Measurements from ENCODE around the gene PPP5C.

DNA sequence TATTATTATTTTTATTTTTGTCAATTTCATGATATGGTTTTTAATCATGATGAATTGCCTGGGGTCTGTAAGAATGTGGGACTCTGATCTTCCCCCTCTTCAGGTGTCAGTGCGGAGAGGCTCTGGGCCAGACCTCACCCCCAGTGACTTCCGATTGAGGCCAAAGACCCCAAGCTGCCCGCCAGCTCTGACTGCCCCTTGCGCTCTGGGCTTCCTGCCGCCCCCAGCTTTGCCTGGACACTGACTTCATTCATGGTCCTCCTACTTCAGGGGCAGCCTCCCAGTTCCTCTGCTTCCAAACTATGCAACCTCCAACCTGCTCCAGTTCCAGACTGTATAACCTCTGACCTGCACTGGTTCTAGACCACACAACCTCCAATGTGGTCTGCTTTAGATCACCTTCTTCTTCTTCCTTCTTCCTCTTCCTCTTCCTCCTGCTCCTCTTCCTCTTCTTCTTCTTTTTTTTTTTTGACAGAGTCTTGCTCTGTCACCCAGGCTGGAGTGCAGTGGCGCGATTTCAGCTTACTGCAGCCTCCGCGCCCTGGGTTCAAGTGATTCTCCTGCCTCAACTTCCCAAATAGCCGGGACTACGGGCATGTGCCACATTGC is 6.7 kb upstream of the PPP5C start:
- TF ChIP-seq, protein P1, sequence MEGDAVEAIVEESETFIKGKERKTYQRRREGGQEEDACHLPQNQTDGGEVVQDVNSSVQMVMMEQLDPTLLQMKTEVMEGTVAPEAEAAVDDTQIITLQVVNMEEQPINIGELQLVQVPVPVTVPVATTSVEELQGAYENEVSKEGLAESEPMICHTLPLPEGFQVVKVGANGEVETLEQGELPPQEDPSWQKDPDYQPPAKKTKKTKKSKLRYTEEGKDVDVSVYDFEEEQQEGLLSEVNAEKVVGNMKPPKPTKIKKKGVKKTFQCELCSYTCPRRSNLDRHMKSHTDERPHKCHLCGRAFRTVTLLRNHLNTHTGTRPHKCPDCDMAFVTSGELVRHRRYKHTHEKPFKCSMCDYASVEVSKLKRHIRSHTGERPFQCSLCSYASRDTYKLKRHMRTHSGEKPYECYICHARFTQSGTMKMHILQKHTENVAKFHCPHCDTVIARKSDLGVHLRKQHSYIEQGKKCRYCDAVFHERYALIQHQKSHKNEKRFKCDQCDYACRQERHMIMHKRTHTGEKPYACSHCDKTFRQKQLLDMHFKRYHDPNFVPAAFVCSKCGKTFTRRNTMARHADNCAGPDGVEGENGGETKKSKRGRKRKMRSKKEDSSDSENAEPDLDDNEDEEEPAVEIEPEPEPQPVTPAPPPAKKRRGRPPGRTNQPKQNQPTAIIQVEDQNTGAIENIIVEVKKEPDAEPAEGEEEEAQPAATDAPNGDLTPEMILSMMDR (IDR thresholded peaks at IDR 0.05), result no peak
- TF ChIP-seq, protein P2, sequence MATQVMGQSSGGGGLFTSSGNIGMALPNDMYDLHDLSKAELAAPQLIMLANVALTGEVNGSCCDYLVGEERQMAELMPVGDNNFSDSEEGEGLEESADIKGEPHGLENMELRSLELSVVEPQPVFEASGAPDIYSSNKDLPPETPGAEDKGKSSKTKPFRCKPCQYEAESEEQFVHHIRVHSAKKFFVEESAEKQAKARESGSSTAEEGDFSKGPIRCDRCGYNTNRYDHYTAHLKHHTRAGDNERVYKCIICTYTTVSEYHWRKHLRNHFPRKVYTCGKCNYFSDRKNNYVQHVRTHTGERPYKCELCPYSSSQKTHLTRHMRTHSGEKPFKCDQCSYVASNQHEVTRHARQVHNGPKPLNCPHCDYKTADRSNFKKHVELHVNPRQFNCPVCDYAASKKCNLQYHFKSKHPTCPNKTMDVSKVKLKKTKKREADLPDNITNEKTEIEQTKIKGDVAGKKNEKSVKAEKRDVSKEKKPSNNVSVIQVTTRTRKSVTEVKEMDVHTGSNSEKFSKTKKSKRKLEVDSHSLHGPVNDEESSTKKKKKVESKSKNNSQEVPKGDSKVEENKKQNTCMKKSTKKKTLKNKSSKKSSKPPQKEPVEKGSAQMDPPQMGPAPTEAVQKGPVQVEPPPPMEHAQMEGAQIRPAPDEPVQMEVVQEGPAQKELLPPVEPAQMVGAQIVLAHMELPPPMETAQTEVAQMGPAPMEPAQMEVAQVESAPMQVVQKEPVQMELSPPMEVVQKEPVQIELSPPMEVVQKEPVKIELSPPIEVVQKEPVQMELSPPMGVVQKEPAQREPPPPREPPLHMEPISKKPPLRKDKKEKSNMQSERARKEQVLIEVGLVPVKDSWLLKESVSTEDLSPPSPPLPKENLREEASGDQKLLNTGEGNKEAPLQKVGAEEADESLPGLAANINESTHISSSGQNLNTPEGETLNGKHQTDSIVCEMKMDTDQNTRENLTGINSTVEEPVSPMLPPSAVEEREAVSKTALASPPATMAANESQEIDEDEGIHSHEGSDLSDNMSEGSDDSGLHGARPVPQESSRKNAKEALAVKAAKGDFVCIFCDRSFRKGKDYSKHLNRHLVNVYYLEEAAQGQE (IDR thresholded peaks at IDR 0.05; ENCODE audit: insufficient read depth in 1 of 2, low read depth in 2 of 2, low read length in 1 of 2), result no peak
- no peak for TF ChIP-seq POLR2AphosphoS5 (IDR thresholded peaks at IDR 0.05; ENCODE audit: low read depth, low read length)

All from Panc1 (cell line).